Keratinocyte (primary cell): ENCODE results near the gene RNF130. TPM values are rescaled to one million over a fixed set of nuclear protein-coding genes. Genes with fewer than 3 reads are reported as not detected.

Source experiments
- DNase-seq: peaks from one replicate; pipeline ENCODE4 v3.0.0-alpha.2; 2011; ENCODE audit warnings: low read depth, missing footprints, low spot score
- FAIRE-seq: peaks from 2 replicates; lab custom pipeline; 2011; peaks lifted over from hg19 to GRCh38; lab: Jason Lieb, UNC
- H2AFZ ChIP-seq: 2 replicates; pipeline ENCODE4 v1.6.0; 2012; ENCODE audit warnings: low read length, control low read depth, inconsistent platforms; ENCODE audit not compliant: control insufficient read depth
- H3K27ac ChIP-seq: 2 replicates; pipeline ENCODE4 v1.5.1; 2011; ENCODE audit warnings: low read length; ENCODE audit not compliant: control insufficient read depth, insufficient read depth
- H3K27me3 ChIP-seq: 3 replicates; pipeline ENCODE4 v1.6.0; 2011; ENCODE audit warnings: low read length; ENCODE audit not compliant: control insufficient read depth, insufficient read depth; ENCODE audit errors: extremely low read depth
- H3K36me3 ChIP-seq, 2 experiments: 2 replicates in 1 of 2; 3 replicates in 1 of 2; pipeline ENCODE4 v1.5.1; 2011; ENCODE audit warnings: low read length in 2 of 2, mild to moderate bottlenecking in 1 of 2; ENCODE audit not compliant: control insufficient read depth in 2 of 2, insufficient read depth in 2 of 2; ENCODE audit errors: extremely low read depth in 1 of 2
- H3K4me1 ChIP-seq: 3 replicates; pipeline ENCODE4 v1.5.1; 2011; ENCODE audit warnings: low read length; ENCODE audit not compliant: control insufficient read depth, insufficient read depth; ENCODE audit errors: extremely low read depth
- H3K4me2 ChIP-seq: 3 replicates; pipeline ENCODE4 v1.6.0; 2011; ENCODE audit warnings: low read depth, low read length; ENCODE audit not compliant: control insufficient read depth, insufficient read depth; ENCODE audit errors: extremely low read depth
- H3K4me3 ChIP-seq, 3 experiments: fragments of 200-600 bp in 1 of 3; sonication (generic) in 1 of 3; 2 replicates in 2 of 3; 3 replicates in 1 of 3; pipeline ENCODE4 v1.5.1; 2011 to 2016; ENCODE audit warnings: low read length in 3 of 3, mild to moderate bottlenecking in 3 of 3, control low read depth in 2 of 3, inconsistent platforms in 1 of 3, low read depth in 1 of 3, mixed read lengths in 1 of 3, mixed run types in 1 of 3, moderate library complexity in 1 of 3; ENCODE audit not compliant: control insufficient read depth in 2 of 3, insufficient read depth in 2 of 3; ENCODE audit errors: extremely low read depth in 1 of 3
- H3K79me2 ChIP-seq: 2 replicates; pipeline ENCODE4 v1.6.0; 2012; ENCODE audit warnings: low read length; ENCODE audit not compliant: control insufficient read depth, insufficient read depth
- H3K9ac ChIP-seq: 3 replicates; pipeline ENCODE4 v1.6.0; 2011; ENCODE audit warnings: low read length; ENCODE audit not compliant: control insufficient read depth, insufficient read depth; ENCODE audit errors: extremely low read depth
- H3K9me1 ChIP-seq: 3 replicates; pipeline ENCODE4 v1.6.0; 2011; ENCODE audit warnings: low read length; ENCODE audit not compliant: control insufficient read depth, insufficient read depth; ENCODE audit errors: extremely low read depth
- H3K9me3 ChIP-seq: 2 replicates; pipeline ENCODE4 v1.5.1; 2012; ENCODE audit warnings: low read depth, low read length; ENCODE audit not compliant: control insufficient read depth
- H4K20me1 ChIP-seq: 3 replicates; pipeline ENCODE4 v1.6.0; 2011; ENCODE audit warnings: low read length; ENCODE audit not compliant: control insufficient read depth, insufficient read depth; ENCODE audit errors: extremely low read depth
- CTCF ChIP-seq, 3 experiments: IDR thresholded peaks in 1 of 3; conservative IDR thresholded peaks in 1 of 3; optimal IDR thresholded peaks in 1 of 3; 2 replicates in 2 of 3; 3 replicates in 1 of 3; pipeline versions ENCODE3 to v1.5.1; 2011; ENCODE audit warnings: low read length in 3 of 3, mild to moderate bottlenecking in 3 of 3, moderate library complexity in 2 of 3, control low read depth in 1 of 3, inconsistent platforms in 1 of 3; ENCODE audit not compliant: insufficient read depth in 2 of 3; ENCODE audit errors: extremely low read depth in 1 of 3
- EZH2 ChIP-seq: IDR thresholded peaks from one replicate; pipeline ENCODE4 v1.6.1; 2012; ENCODE audit warnings: inconsistent platforms, mild to moderate bottlenecking, low read length, moderate library complexity
- dilution Hi-C: fragments of 300-500 bp; cut with MboI; formaldehyde crosslinking; loops from one replicate; pipeline ENCODE4 v1.7.0; 2020; ENCODE audit warnings: low sequenced_read_pairs; ENCODE audit not compliant: extremely low pct_ligation_motif_present
- polyA plus RNA-seq, 5 experiments: library from polyadenylated mRNA; depleted of rRNA in 3 of 5; stranded (reverse) in 3 of 5; stranded (forward) in 1 of 5; unstranded in 1 of 5; fragments of >200 nt; gene quantifications; 1 replicate in 1 of 5; 2 replicates in 3 of 5; 3 replicates in 1 of 5; pipeline versions ENCODE4 v1.2.1 to v1.2.3, GENCODE V29; 2011 to 2012; ENCODE audit warnings: missing spikeins in 2 of 5, low read depth in 1 of 5, low replicate concordance in 1 of 5

The RNF130 gene
- polyA plus RNA-seq, 1 donor (not counting 4 experiments of a cell fraction or from before 2014, with no cell fraction given): 20.0 TPM

- no peak for FAIRE-seq
Measured at GRCh38 chr5:179923436-179923835, 148.1 kb downstream of the RNF130 start.

DNA sequence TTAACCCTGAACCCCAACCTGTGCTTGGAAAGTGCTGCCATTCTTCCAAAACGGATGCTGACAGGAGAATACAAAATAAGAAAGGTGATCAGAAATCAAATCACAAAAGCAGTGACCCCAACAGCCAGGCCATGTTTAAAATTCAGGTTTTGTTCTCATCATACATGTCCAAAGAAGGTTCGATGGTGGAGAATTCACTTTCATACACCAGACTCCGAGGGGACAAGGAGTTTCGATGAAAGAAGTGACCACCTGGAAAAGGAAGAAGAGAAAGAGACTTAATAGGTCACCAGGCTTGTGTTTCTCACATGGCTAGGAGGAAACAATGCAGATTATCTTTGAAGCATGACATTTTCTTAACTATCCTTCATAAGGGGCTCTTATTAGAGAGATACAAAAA lies 151.4 kb downstream of the RNF130 start:
- H3K4me1 ChIP-seq: no peaks in the 10 kb centered on the region
- H4K20me1 ChIP-seq: no peaks in the 10 kb centered on the region
- H3K4me2 ChIP-seq: no peak overlapping the region
- TF ChIP-seq EZH2 (no peak), CTCF (optimal IDR thresholded peaks at IDR 0.05 in 1 of 3, IDR thresholded peaks at IDR 0.05 in 1 of 3, conservative IDR thresholded peaks at IDR 0.05 in 1 of 3; ENCODE audit: extremely low read depth in 1 of 3, insufficient read depth in 2 of 3, low read length in 3 of 3) (no peak)
- H3K79me2 ChIP-seq: no peaks in the 10 kb centered on the region
- no peaks in the 10 kb centered on the region for H3K27me3 ChIP-seq
- no peak overlapping the region for H2AFZ ChIP-seq
- H3K36me3 ChIP-seq: no peaks in the 10 kb centered on the region
- DNase-seq (no peak), FAIRE-seq (no peak)
- H3K9me1 ChIP-seq: no peaks in the 10 kb centered on the region
- no peak overlapping the region for H3K27ac ChIP-seq
- no peaks in the 10 kb centered on the region for H3K9me3 ChIP-seq
- dilution Hi-C loops: no loop called here
- no peak overlapping the region for H3K9ac ChIP-seq
- no peak overlapping the region for H3K4me3 ChIP-seq

More at GRCh38 chr5:179923436-179923835, 148.1 kb downstream of the RNF130 start:
- no peaks in the 10 kb centered on the region for H3K27me3 ChIP-seq
- H3K9ac ChIP-seq: no peak overlapping the region
- H3K4me2 ChIP-seq: no peak overlapping the region
- TF ChIP-seq CTCF (optimal IDR thresholded peaks at IDR 0.05 in 1 of 3, IDR thresholded peaks at IDR 0.05 in 1 of 3, conservative IDR thresholded peaks at IDR 0.05 in 1 of 3; ENCODE audit: extremely low read depth in 1 of 3, insufficient read depth in 2 of 3, low read length in 3 of 3) (no peak), EZH2 (no peak)
- H3K9me3 ChIP-seq: no peaks in the 10 kb centered on the region
- H3K36me3 ChIP-seq: no peaks in the 10 kb centered on the region
- H3K27ac ChIP-seq: no peak overlapping the region
- H3K79me2 ChIP-seq: no peaks in the 10 kb centered on the region
- no peaks in the 10 kb centered on the region for H3K9me1 ChIP-seq
- no peak for DNase-seq
- H4K20me1 ChIP-seq: no peaks in the 10 kb centered on the region
- dilution Hi-C loops: no loop called here
- H2AFZ ChIP-seq: no peak overlapping the region
- no peaks in the 10 kb centered on the region for H3K4me1 ChIP-seq
- H3K4me3 ChIP-seq: no peak overlapping the region
